GM19395 (cell line): ENCODE results near the gene SLF2.

Source experiments
- ATAC-seq: cut with Tn5 transposase; IDR thresholded peaks from one replicate; pipeline ENCODE4 v1.9.1; 2021; ENCODE audit warnings: mild to moderate bottlenecking, moderate library complexity; ENCODE audit not compliant: unreplicated experiment

SLF2 gene

GRCh38 chr10:100979791-100980272 is 67.1 kb downstream of the SLF2 start:
- ATAC-seq, result no peak

- ATAC-seq, result no peak
Observed at GRCh38 chr10:100980311-100980710, 67.5 kb downstream of the SLF2 start.

- no peak for ATAC-seq
Observed at GRCh38 chr10:100980711-100981110, 67.9 kb downstream of the SLF2 start.

GRCh38 chr10:100981178-100981772 is 68.5 kb downstream of the SLF2 start:
- no peak for ATAC-seq

- no peak for ATAC-seq
Observed at GRCh38 chr10:100982916-100983830, 70.4 kb downstream of the SLF2 start.

GRCh38 chr10:100983868-100984671 is 71.3 kb downstream of the SLF2 start:
- no peak for ATAC-seq

- no peak for ATAC-seq
Observed at GRCh38 chr10:100984672-100985177, 72.0 kb downstream of the SLF2 start.

- no peak for ATAC-seq
Observed at GRCh38 chr10:100985336-100985735, 72.6 kb downstream of the SLF2 start.

GRCh38 chr10:100986623-100986951 is 73.8 kb downstream of the SLF2 start:
- no peak for ATAC-seq

- ATAC-seq, result peak; percentile 90
Observed at GRCh38 chr10:100986952-100987684, 74.4 kb downstream of the SLF2 start, which contains the start of the genes MRPL43 and TWNK. TSS of gene MRPL43 (minus strand) at chr10:100987497. CDS start at chr10:100987443, 54 bp downstream. TSS of gene TWNK (plus strand) at chr10:100987543. CDS start at chr10:100988211, 668 bp downstream.

- peak; percentile 13 for ATAC-seq
Observed at GRCh38 chr10:100987685-100988049, 74.9 kb downstream of the SLF2 start.

- ATAC-seq, result no peak
Observed at GRCh38 chr10:100988166-100988565, 75.4 kb downstream of the SLF2 start.

GRCh38 chr10:100989088-100989487 is 76.3 kb downstream of the SLF2 start:
- no peak for ATAC-seq

- no peak for ATAC-seq
Observed at GRCh38 chr10:100993986-100994708, 81.4 kb downstream of the SLF2 start.

- no peak for ATAC-seq
Observed at GRCh38 chr10:100995181-100995580, 82.4 kb downstream of the SLF2 start.

GRCh38 chr10:100996678-100997359 is 84.1 kb downstream of the SLF2 start:
- ATAC-seq, result peak; percentile 26

- ATAC-seq, result peak; percentile 39
Observed at GRCh38 chr10:100997360-100998182, 84.8 kb downstream of the SLF2 start.
